ENCODE results near the gene SLC22A15. TPM values are rescaled to one million over a fixed set of nuclear protein-coding genes. Genes with fewer than 3 reads are reported as not detected.

SLC22A15 gene
- total and polyA plus RNA-seq, 10 of the 15 experiments (the other 5 are each of a cell fraction or from before 2014, with no cell fraction given), result 0.05 to 2.8 (median 0.13) TPM; not detected in 1

DNA sequence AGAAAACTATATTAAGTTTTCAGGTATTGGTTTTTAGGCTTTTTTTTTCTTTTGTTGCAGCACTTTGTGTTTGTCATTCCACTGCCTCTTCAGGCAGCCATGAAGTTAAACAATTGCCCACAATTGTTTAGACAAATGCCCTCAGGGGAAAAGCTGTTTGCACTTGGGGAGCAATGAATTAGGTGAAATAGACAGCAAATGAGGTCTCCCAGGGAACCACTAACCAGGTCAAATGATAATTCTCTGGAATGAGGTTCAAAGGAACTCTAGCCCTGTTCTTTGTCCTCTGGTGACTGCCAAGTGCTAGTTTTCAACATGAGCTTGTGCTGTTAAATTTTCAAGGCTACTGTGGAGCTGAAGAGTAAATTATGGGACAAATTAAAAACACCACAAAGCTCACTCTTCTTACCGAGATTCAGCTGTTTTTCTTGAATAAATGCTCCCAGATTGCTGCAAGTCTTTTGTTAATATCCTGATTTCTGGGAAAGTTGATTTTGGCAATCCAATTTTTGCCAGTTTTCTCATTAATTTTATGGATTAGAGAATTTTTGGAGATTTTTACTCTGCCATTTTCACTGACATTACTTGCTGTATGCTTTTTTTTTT is 119.8 kb downstream of the SLC22A15 start:
- no peaks in the 10 kb centered on the region for H3K27me3 ChIP-seq (replicated peaks in 1 of 2; ENCODE audit: control insufficient read depth in 2 of 2, insufficient read depth in 2 of 2, low read length in 1 of 2)
- H3K4me2 ChIP-seq (ENCODE audit: control insufficient read depth, insufficient read depth), result no peak overlapping the region
- no peaks in the 10 kb centered on the region for H4K20me1 ChIP-seq (ENCODE audit: control insufficient read depth, insufficient read depth)
- no TSS peak for BruUV-seq (replicated peaks)
- DNase-seq (ENCODE audit: low read depth, low spot score) (no peak), FAIRE-seq (no peak), ATAC-seq (no peak)
- H2AFZ ChIP-seq (ENCODE audit: control insufficient read depth, low read depth, low read length), result no peak overlapping the region
- intact Hi-C loops (cut with micrococcal nuclease; ENCODE audit: unreplicated experiment) (no loop called here), in situ Hi-C loops (cut with MboI) (no loop called here)
- no peaks in the 10 kb centered on the region for H3K9me3 ChIP-seq (replicated peaks; ENCODE audit: control insufficient read depth, insufficient read depth, low read length)
- ChIA-PET POLR2A (no interaction called here), SMC1A (ENCODE audit: uncharacterized antibody, unreplicated experiment) (interaction anchor here (0.6 kb wide), 1 partner anchor 299 kb away, joined by 3 read pairs; no protein-coding TSS in a partner anchor), RAD21 (ENCODE audit: unreplicated experiment) (interaction anchor here (0.7 kb wide), 1 partner anchor 75 kb away, joined by 3 read pairs; no protein-coding TSS in a partner anchor), CTCF (interaction anchor here (1.4 to 1.8 kb wide), 2 partner anchors 76 to 390 kb away, joined by 4 read pairs; no protein-coding TSS in a partner anchor)
- H3K4me1 ChIP-seq (ENCODE audit: control insufficient read depth, insufficient read depth, low read length), result no peaks in the 10 kb centered on the region
- no peak overlapping the region for H3K4me3 ChIP-seq
- H3K36me3 ChIP-seq (ENCODE audit: control insufficient read depth in 2 of 2, insufficient read depth in 2 of 2, low read length in 1 of 2), result no peaks in the 10 kb centered on the region
- H3K9ac ChIP-seq (ENCODE audit: control insufficient read depth, insufficient read depth, low read length), result no peak overlapping the region
- WGBS (ENCODE audit: insufficient coverage, insufficient replicate concordance, low lambda C conversion rate, missing lambda C conversion rate), result 0% methylated on average over 1 of the region's 1 CpG
- H3K27ac ChIP-seq (ENCODE audit: control insufficient read depth, insufficient read depth), result no peak overlapping the region
- TF ChIP-seq ETV6 (conservative IDR thresholded peaks at IDR 0.05 in 1 of 2, IDR thresholded peaks at IDR 0.05 in 1 of 2; ENCODE audit: borderline replicate concordance in 1 of 2, low read depth in 1 of 2) (no peak), TCF3 (IDR thresholded peaks at IDR 0.05; ENCODE audit: borderline replicate concordance, insufficient read depth, low read depth, low read length) (no peak), CBFB (IDR thresholded peaks at IDR 0.05; ENCODE audit: low read depth) (no peak), CBX3 (IDR thresholded peaks at IDR 0.05; ENCODE audit: borderline replicate concordance, low read depth) (no peak), NFXL1 (IDR thresholded peaks at IDR 0.05; ENCODE audit: borderline replicate concordance) (no peak)
- TF ChIP-seq, protein P1, sequence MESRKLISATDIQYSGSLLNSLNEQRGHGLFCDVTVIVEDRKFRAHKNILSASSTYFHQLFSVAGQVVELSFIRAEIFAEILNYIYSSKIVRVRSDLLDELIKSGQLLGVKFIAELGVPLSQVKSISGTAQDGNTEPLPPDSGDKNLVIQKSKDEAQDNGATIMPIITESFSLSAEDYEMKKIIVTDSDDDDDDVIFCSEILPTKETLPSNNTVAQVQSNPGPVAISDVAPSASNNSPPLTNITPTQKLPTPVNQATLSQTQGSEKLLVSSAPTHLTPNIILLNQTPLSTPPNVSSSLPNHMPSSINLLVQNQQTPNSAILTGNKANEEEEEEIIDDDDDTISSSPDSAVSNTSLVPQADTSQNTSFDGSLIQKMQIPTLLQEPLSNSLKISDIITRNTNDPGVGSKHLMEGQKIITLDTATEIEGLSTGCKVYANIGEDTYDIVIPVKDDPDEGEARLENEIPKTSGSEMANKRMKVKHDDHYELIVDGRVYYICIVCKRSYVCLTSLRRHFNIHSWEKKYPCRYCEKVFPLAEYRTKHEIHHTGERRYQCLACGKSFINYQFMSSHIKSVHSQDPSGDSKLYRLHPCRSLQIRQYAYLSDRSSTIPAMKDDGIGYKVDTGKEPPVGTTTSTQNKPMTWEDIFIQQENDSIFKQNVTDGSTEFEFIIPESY (IDR thresholded peaks at IDR 0.05), result no peak
- TF ChIP-seq, protein P2, sequence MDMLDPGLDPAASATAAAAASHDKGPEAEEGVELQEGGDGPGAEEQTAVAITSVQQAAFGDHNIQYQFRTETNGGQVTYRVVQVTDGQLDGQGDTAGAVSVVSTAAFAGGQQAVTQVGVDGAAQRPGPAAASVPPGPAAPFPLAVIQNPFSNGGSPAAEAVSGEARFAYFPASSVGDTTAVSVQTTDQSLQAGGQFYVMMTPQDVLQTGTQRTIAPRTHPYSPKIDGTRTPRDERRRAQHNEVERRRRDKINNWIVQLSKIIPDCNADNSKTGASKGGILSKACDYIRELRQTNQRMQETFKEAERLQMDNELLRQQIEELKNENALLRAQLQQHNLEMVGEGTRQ (IDR thresholded peaks at IDR 0.05; ENCODE audit: borderline replicate concordance, low read depth, low read length), result no peak
- H3K79me2 ChIP-seq (ENCODE audit: control insufficient read depth, insufficient read depth, low read length), result no peaks in the 10 kb centered on the region

Measured in GM12878 (cell line).